Activated B cell treated with CpG ODN at 0.5 μM for 24 hours (primary cell): Measurements from ENCODE around the gene TPRA1. TPM values are rescaled to one million over a fixed set of nuclear protein-coding genes. Genes with fewer than 3 reads are reported as not detected.
A peak's percentile ranks its signal among the peaks of the same experiment; 100 is the strongest.

Experiments used
- ATAC-seq: fragments of 200-7000 bp; cut with Tn5 transposase; one replicate; pipeline ENCODE4 v1.10.0; 2021; ENCODE audit warnings: low read depth, mild to moderate bottlenecking, moderate library complexity
- CTCF ChIA-PET: fragments of 350-600 bp; sonication (Branson Sonifier 250); formaldehyde crosslinking; loops from one replicate; lab custom pipeline; 2021; ENCODE audit warnings: antibody characterized with exemption; lab: Charles Lee
- POLR2A ChIA-PET: fragments of 350-600 bp; sonication (Branson Sonifier 250); formaldehyde crosslinking; loops from one replicate; lab custom pipeline; 2021; ENCODE audit warnings: antibody characterized with exemption; lab: Charles Lee
- DNase-seq: peaks from one replicate; pipeline ENCODE4 v3.0.0; 2022
- H3K27ac Mint-ChIP-seq: one replicate; pipeline ENCODE4 v1.8.0; 2020; ENCODE audit warnings: mixed read lengths
- H3K27me3 Mint-ChIP-seq: one replicate; pipeline ENCODE4 v1.8.0; 2021; ENCODE audit warnings: mixed read lengths
- H3K36me3 Mint-ChIP-seq: one replicate; pipeline ENCODE4 v1.8.0; 2021; ENCODE audit warnings: low read depth, mixed read lengths
- H3K4me1 Mint-ChIP-seq: one replicate; pipeline ENCODE4 v1.8.0; 2021; ENCODE audit warnings: mixed read lengths
- H3K4me3 Mint-ChIP-seq: one replicate; pipeline ENCODE4 v1.8.0; 2020; ENCODE audit warnings: mild to moderate bottlenecking, mixed read lengths
- H3K9me3 Mint-ChIP-seq: one replicate; pipeline ENCODE4 v1.8.0; 2020; ENCODE audit warnings: mixed read lengths
- intact Hi-C: fragments of 100-400 bp; cut with micrococcal nuclease; formaldehyde crosslinking; loops from one replicate; pipeline ENCODE4 v1.15.1; 2024
- total RNA-seq: library from RNA; stranded (reverse); gene quantifications from 2 replicates; pipeline ENCODE4 v1.2.3, GENCODE V29; 2022
- TF ChIP-seq, protein P1 (sequence below): fragments of 200-600 bp; IDR thresholded peaks from one replicate; pipeline ENCODE4 v1.8.0; 2022; ENCODE audit warnings: antibody characterized with exemption, mild to moderate bottlenecking

The TPRA1 gene
- total RNA-seq, 1 donor from 2014 or later: 17.5 TPM

DNA sequence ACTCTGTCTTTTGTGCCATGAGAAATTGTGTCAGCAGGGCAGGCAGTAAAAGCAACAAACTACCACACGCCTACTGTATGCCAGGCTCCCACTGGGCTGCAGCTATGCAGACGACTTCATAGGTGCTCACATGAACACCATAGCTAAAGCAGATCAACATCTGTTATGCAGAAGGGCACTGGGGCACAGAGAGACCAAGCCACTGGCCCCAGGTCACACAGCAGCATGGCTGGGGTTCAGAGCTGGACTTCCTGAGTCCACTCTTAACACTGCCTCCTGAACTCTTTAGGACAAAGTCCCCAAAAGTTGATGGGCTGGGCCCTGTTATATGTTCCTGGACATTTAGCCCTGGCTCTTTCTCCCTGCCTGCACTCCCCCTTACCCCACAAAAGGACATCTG, 12.4 kb downstream of the TPRA1 start:
- H3K4me1 Mint-ChIP-seq: peaks cover 6% of the 10 kb centered on the region
- DNase-seq: no peak
- H3K36me3 Mint-ChIP-seq: peaks cover 12% of the 10 kb centered on the region
- ChIA-PET POLR2A (no interaction called here), CTCF (no interaction called here)
- no peak overlapping the region for H3K27ac Mint-ChIP-seq
- no peak for ATAC-seq
- no peak overlapping the region for H3K4me3 Mint-ChIP-seq
- intact Hi-C loops: loop anchor here (5.0 kb wide), 3 partner anchors 94 to 474 kb away; partner anchors contain the start of genes ABTB1 and SEC61A1
- H3K27me3 Mint-ChIP-seq: no peaks in the 10 kb centered on the region
- H3K9me3 Mint-ChIP-seq: no peaks in the 10 kb centered on the region
- TF ChIP-seq, protein P1, sequence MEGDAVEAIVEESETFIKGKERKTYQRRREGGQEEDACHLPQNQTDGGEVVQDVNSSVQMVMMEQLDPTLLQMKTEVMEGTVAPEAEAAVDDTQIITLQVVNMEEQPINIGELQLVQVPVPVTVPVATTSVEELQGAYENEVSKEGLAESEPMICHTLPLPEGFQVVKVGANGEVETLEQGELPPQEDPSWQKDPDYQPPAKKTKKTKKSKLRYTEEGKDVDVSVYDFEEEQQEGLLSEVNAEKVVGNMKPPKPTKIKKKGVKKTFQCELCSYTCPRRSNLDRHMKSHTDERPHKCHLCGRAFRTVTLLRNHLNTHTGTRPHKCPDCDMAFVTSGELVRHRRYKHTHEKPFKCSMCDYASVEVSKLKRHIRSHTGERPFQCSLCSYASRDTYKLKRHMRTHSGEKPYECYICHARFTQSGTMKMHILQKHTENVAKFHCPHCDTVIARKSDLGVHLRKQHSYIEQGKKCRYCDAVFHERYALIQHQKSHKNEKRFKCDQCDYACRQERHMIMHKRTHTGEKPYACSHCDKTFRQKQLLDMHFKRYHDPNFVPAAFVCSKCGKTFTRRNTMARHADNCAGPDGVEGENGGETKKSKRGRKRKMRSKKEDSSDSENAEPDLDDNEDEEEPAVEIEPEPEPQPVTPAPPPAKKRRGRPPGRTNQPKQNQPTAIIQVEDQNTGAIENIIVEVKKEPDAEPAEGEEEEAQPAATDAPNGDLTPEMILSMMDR: no peak

DNA sequence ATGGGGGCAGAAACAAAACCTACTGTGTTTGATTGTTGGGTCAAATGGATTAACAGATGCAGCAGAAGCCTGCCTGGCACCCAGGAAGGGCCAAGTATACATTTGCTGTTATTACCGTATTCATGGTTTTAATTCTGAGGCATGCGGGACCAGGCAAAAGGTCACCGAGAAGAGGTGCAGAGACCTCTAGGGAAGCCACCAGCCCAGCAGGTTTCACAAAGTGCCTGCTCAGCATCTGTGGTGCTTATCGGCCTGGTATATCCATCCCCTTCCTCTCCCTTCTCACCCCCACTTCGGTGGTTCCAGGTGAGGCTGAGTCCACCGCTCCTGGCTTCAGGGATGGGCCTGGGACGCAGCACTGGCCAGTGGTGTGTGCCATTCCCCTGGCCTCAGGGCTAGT, 13.1 kb downstream of the TPRA1 start:
- TF ChIP-seq, protein P1: no peak

DNA sequence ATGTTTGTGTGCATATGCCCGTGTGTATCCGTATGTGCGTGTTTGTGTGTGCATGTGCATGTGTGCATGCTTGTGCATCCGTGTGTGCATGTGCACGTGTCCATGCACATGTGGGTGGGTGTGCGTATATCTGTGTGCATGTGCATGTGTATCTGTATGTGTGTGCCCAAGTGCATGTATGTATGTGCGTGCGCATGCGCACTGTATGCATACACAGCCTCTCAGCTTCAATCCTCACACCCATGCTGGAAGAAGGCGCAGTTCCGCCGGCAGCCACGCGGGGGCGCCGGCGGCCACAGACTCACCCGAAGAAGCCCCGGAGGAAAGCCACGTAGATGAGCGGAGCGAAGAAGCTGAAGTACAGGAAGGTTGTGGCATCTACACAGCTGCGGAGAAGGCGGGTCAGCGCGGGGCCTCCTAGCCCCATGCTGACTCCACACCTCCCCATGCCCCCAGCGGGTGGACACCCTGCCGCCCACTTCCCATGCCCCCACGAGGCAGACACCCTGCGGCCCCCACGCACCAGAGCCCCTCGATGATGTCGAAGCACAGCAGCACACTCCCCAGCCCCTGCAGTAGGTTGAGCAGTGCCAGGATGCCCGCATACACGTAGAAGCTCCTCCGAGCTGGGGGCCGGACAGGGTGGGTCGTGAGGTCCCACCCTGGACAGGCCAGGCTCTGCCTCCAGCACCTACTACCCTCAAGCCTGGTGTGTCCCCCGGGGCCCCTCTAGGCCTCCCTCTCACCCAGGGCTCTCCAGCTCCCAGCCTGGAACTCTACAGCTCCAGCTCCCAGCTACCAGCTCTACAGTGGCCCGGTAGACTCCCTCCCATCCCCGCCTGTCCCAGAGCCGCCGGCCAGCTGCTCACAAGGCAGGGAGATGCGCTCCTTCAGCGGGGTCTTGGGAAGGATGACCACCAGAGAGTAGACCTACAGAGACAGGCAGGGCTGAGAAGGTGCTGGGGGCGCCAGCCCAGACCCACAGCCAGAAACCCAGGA, 15.4 kb downstream of the TPRA1 start:
- TF ChIP-seq, protein P1: no peak
- Mint-ChIP-seq H3K4me3 (no peak overlapping the region), H3K4me1 (peaks cover 9% of the 10 kb centered on the region), H3K9me3 (no peaks in the 10 kb centered on the region), H3K27ac (peak overlapping the region; percentile 36), H3K36me3 (peaks cover 38% of the 10 kb centered on the region), H3K27me3 (no peaks in the 10 kb centered on the region)
- DNase-seq (peak; percentile 83), ATAC-seq (peak; percentile 99)
- CTCF ChIA-PET: interaction anchor here (0.6 to 2.2 kb wide), 33 partner anchors 8 to 558 kb away, joined by 3 to 14 read pairs (median 3); partner anchors contain the start of genes MCM2 and TPRA1
- POLR2A ChIA-PET: interaction anchor here (0.5 to 1.7 kb wide), 3 partner anchors 16 to 266 kb away, joined by 4 to 8 read pairs (median 4); partner anchors contain the start of gene MCM2
- intact Hi-C loops: loop anchor here (1.0 to 5.0 kb wide), 9 partner anchors 15 to 558 kb away; partner anchors contain the start of genes ABTB1, SEC61A1 and TPRA1

More for the DNA sequence above, 13.1 kb downstream of the TPRA1 start:
- H3K4me3 Mint-ChIP-seq: no peak overlapping the region
- intact Hi-C loops: loop anchor here (5.0 kb wide), 3 partner anchors 95 to 475 kb away; partner anchors contain the start of genes ABTB1 and SEC61A1
- CTCF ChIA-PET: no interaction called here
- DNase-seq: no peak
- peaks cover 6% of the 10 kb centered on the region for H3K4me1 Mint-ChIP-seq
- H3K27me3 Mint-ChIP-seq: no peaks in the 10 kb centered on the region
- POLR2A ChIA-PET: no interaction called here
- no peak overlapping the region for H3K27ac Mint-ChIP-seq
- ATAC-seq: no peak
- H3K36me3 Mint-ChIP-seq: peaks cover 19% of the 10 kb centered on the region
- no peaks in the 10 kb centered on the region for H3K9me3 Mint-ChIP-seq

DNA sequence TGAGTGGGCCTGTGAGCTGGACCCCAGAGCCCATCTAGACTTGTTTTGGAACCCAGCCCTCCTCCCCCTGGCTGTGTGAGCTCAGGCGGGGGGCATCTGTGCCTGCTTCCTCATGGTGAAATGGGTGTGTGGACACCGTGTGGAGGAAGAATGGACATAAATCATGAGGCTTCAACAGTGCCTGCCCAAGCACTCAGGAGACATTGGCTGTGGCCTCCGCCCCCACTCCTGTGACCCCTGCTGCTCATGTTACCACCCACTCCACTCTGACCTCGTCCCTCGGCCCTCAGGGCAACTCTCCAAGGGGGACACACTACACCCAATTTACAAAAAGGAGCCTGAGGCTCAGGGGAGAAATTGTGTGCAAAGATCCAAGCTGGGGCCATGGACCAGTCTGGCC, 16.6 kb downstream of the TPRA1 start:
- H3K9me3 Mint-ChIP-seq: no peaks in the 10 kb centered on the region
- ATAC-seq: no peak
- POLR2A ChIA-PET: no interaction called here

More for the DNA sequence above, 16.6 kb downstream of the TPRA1 start:
- TF ChIP-seq, protein P1: no peak
- CTCF ChIA-PET: interaction anchor here (1.0 to 2.2 kb wide), 4 partner anchors 17 to 262 kb away, joined by 3 to 11 read pairs (median 4); partner anchors contain the start of gene TPRA1
- no peak for DNase-seq
- Mint-ChIP-seq H3K27ac (no peak overlapping the region), H3K36me3 (peaks cover 36% of the 10 kb centered on the region), H3K27me3 (no peaks in the 10 kb centered on the region), H3K4me1 (peaks cover 9% of the 10 kb centered on the region), H3K4me3 (no peak overlapping the region)
- intact Hi-C loops: loop anchor here (2.0 kb wide), 1 partner anchor 257 kb away; no protein-coding TSS in a partner anchor
